WTC11 (cell line): ENCODE data around the gene FLT1. TPM values are rescaled to one million over a fixed set of nuclear protein-coding genes. Genes with fewer than 3 reads are reported as not detected.

Experiments
- ATAC-seq: fragments of 200-7000 bp; cut with Tn5 transposase; 2 replicates; pipeline ENCODE4 v1.10.0; 2021; ENCODE audit warnings: mild to moderate bottlenecking, moderate library complexity
- CTCF ChIA-PET: fragments of 300-600 bp; sonication (Branson Sonifier 250); formaldehyde crosslinking; loops from one replicate; lab custom pipeline; 2021; ENCODE audit warnings: antibody characterized with exemption; lab: Charles Lee
- POLR2A ChIA-PET: fragments of 350-600 bp; sonication (Branson Sonifier 250); formaldehyde crosslinking; loops from one replicate; lab custom pipeline; 2021; ENCODE audit warnings: antibody characterized with exemption; lab: Charles Lee
- DNase-seq: peaks from one replicate; pipeline ENCODE4 v3.0.0; 2021; ENCODE audit warnings: low spot score
- H3K27ac Mint-ChIP-seq: 2 replicates; pipeline ENCODE4 v1.8.0; 2021; ENCODE audit warnings: mixed read lengths
- H3K27me3 Mint-ChIP-seq: 2 replicates; pipeline ENCODE4 v1.8.0; 2021; ENCODE audit warnings: low read depth, mild to moderate bottlenecking, moderate library complexity, mixed read lengths
- H3K36me3 Mint-ChIP-seq: 2 replicates; pipeline ENCODE4 v1.8.0; 2021; ENCODE audit warnings: mixed read lengths
- H3K4me1 Mint-ChIP-seq: 2 replicates; pipeline ENCODE4 v1.8.0; 2022; ENCODE audit warnings: mixed read lengths
- H3K4me3 Mint-ChIP-seq: 2 replicates; pipeline ENCODE4 v1.8.0; 2021; ENCODE audit warnings: mild to moderate bottlenecking, moderate library complexity, mixed read lengths
- H3K9me3 Mint-ChIP-seq: 2 replicates; pipeline ENCODE4 v1.8.0; 2021; ENCODE audit warnings: mixed read lengths
- CREB1 ChIP-seq: sonication (generic); formaldehyde crosslinking; IDR thresholded peaks from 2 replicates; pipeline ENCODE4 v1.8.0; 2023; ENCODE audit warnings: mild to moderate bottlenecking, missing genetic modification reagents
- GABPB1 ChIP-seq: sonication (generic); formaldehyde crosslinking; IDR thresholded peaks from 2 replicates; pipeline ENCODE4 v1.8.1; 2023; ENCODE audit warnings: mild to moderate bottlenecking, missing genetic modification reagents
- GTF2I ChIP-seq: fragments of 250-450 bp; sonication (Bioruptor Pico); conservative IDR thresholded peaks from 2 replicates; pipeline ENCODE4 v1.4.0; 2021; ENCODE audit warnings: mild to moderate bottlenecking
- HMGA2 ChIP-seq: fragments of 250-450 bp; sonication (Bioruptor Pico); IDR thresholded peaks from 2 replicates; pipeline ENCODE4 v1.4.0; 2021; ENCODE audit warnings: mild to moderate bottlenecking, moderate library complexity
- JAZF1 ChIP-seq: fragments of 250-450 bp; sonication (Bioruptor Pico); IDR thresholded peaks from 2 replicates; pipeline ENCODE4 v1.9.0; 2021; ENCODE audit warnings: moderate library complexity, mild to moderate bottlenecking, inconsistent platforms
- KAT7 ChIP-seq: sonication (generic); formaldehyde crosslinking; IDR thresholded peaks from 2 replicates; pipeline ENCODE4 v1.8.1; 2023; ENCODE audit warnings: missing genetic modification reagents, mild to moderate bottlenecking, borderline replicate concordance
- MXD4 ChIP-seq: fragments of 250-450 bp; sonication (Bioruptor Pico); IDR thresholded peaks from 2 replicates; pipeline ENCODE4 v1.8.0; 2021; ENCODE audit warnings: mild to moderate bottlenecking, moderate library complexity, borderline replicate concordance
- OVOL2 ChIP-seq: fragments of 250-450 bp; sonication (Bioruptor Pico); IDR thresholded peaks from 2 replicates; pipeline ENCODE4 v1.9.0; 2021; ENCODE audit warnings: mild to moderate bottlenecking, borderline replicate concordance
- RORB ChIP-seq: fragments of 250-450 bp; sonication (Bioruptor Pico); IDR thresholded peaks from 2 replicates; pipeline ENCODE4 v1.9.0; 2021; ENCODE audit warnings: mild to moderate bottlenecking
- TEAD4 ChIP-seq: sonication (generic); formaldehyde crosslinking; IDR thresholded peaks from 2 replicates; pipeline ENCODE4 v1.8.0; 2022; ENCODE audit warnings: mild to moderate bottlenecking, missing genetic modification reagents
- ZNF121 ChIP-seq: sonication (generic); formaldehyde crosslinking; IDR thresholded peaks from 2 replicates; pipeline ENCODE4 v1.8.0; 2023; ENCODE audit warnings: missing genetic modification reagents
- total RNA-seq: library from RNA; stranded (reverse); gene quantifications from 3 replicates; pipeline ENCODE4 v1.2.3, GENCODE V29; 2021
- TF ChIP-seq, protein P1 (sequence below): fragments of 250-450 bp; sonication (Bioruptor Pico); IDR thresholded peaks from 2 replicates; pipeline ENCODE4 v1.9.0; 2021; ENCODE audit warnings: mild to moderate bottlenecking
- TF ChIP-seq, protein P2 (sequence below): fragments of 200-600 bp; IDR thresholded peaks from 2 replicates; pipeline ENCODE4 v1.8.0; 2022; ENCODE audit warnings: antibody characterized with exemption
- TF ChIP-seq, protein P3 (sequence below): fragments of 250-450 bp; sonication (Bioruptor Pico); IDR thresholded peaks from 2 replicates; pipeline ENCODE4 v1.9.0; 2021; ENCODE audit warnings: mild to moderate bottlenecking
- TF ChIP-seq, protein P4 (sequence below): sonication (generic); formaldehyde crosslinking; IDR thresholded peaks from 2 replicates; pipeline ENCODE4 v1.8.1; 2023; ENCODE audit warnings: mild to moderate bottlenecking, moderate library complexity, missing genetic modification reagents
- TF ChIP-seq, protein P5 (sequence below): sonication (generic); formaldehyde crosslinking; IDR thresholded peaks from 2 replicates; pipeline ENCODE4 v1.8.0; 2022; ENCODE audit warnings: mild to moderate bottlenecking, missing genetic modification reagents
- TF ChIP-seq, protein P6 (sequence below): fragments of 250-450 bp; sonication (Bioruptor Pico); conservative IDR thresholded peaks from 2 replicates; pipeline ENCODE4 v1.9.0; 2021; ENCODE audit warnings: mild to moderate bottlenecking
- TF ChIP-seq, protein P7 (sequence below): sonication (generic); formaldehyde crosslinking; IDR thresholded peaks from 2 replicates; pipeline ENCODE4 v1.8.0; 2022; ENCODE audit warnings: mild to moderate bottlenecking, missing genetic modification reagents
- TF ChIP-seq, protein P8 (sequence below): sonication (generic); formaldehyde crosslinking; IDR thresholded peaks from 2 replicates; pipeline ENCODE4 v1.8.0; 2023; ENCODE audit warnings: missing genetic modification reagents, mild to moderate bottlenecking, borderline replicate concordance

The FLT1 gene
- total RNA-seq, 1 experiment from 2014 or later = 66.3 TPM

DNA sequence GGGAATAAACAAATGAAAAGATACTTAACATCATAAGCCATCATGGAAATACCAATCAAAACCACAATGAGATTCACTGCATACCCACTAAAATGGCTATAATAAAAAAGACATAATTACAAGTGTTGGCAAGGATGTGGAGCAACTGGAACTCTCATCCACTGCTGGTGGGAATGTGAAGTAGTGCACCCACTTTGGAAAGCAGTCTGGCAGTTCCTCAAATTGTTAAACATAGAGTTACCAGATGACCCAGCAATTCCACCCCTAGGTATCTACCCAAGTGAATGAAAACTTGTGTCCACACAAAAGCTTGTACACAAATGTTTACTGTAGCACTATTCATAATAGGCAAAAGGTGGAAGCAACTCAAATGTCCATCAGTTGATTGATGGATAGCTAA lies 46.9 kb downstream of the FLT1 start:
- H3K27ac Mint-ChIP-seq = no peak overlapping the region
- no peaks in the 10 kb centered on the region for H3K27me3 Mint-ChIP-seq
- H3K9me3 Mint-ChIP-seq = peaks cover 39% of the 10 kb centered on the region
- H3K36me3 Mint-ChIP-seq = peaks cover 82% of the 10 kb centered on the region
- peaks cover 38% of the 10 kb centered on the region for H3K4me1 Mint-ChIP-seq
- H3K4me3 Mint-ChIP-seq = no peak overlapping the region
- no peak for TF ChIP-seq TEAD4 (CRISPR knock-in tag)
- TF ChIP-seq CREB1 (CRISPR knock-in tag) = no peak
- TF ChIP-seq OVOL2 (CRISPR knock-in tag) = no peak
- TF ChIP-seq, protein P1, sequence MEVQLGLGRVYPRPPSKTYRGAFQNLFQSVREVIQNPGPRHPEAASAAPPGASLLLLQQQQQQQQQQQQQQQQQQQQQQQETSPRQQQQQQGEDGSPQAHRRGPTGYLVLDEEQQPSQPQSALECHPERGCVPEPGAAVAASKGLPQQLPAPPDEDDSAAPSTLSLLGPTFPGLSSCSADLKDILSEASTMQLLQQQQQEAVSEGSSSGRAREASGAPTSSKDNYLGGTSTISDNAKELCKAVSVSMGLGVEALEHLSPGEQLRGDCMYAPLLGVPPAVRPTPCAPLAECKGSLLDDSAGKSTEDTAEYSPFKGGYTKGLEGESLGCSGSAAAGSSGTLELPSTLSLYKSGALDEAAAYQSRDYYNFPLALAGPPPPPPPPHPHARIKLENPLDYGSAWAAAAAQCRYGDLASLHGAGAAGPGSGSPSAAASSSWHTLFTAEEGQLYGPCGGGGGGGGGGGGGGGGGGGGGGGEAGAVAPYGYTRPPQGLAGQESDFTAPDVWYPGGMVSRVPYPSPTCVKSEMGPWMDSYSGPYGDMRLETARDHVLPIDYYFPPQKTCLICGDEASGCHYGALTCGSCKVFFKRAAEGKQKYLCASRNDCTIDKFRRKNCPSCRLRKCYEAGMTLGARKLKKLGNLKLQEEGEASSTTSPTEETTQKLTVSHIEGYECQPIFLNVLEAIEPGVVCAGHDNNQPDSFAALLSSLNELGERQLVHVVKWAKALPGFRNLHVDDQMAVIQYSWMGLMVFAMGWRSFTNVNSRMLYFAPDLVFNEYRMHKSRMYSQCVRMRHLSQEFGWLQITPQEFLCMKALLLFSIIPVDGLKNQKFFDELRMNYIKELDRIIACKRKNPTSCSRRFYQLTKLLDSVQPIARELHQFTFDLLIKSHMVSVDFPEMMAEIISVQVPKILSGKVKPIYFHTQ = no peak
- TF ChIP-seq, protein P2, sequence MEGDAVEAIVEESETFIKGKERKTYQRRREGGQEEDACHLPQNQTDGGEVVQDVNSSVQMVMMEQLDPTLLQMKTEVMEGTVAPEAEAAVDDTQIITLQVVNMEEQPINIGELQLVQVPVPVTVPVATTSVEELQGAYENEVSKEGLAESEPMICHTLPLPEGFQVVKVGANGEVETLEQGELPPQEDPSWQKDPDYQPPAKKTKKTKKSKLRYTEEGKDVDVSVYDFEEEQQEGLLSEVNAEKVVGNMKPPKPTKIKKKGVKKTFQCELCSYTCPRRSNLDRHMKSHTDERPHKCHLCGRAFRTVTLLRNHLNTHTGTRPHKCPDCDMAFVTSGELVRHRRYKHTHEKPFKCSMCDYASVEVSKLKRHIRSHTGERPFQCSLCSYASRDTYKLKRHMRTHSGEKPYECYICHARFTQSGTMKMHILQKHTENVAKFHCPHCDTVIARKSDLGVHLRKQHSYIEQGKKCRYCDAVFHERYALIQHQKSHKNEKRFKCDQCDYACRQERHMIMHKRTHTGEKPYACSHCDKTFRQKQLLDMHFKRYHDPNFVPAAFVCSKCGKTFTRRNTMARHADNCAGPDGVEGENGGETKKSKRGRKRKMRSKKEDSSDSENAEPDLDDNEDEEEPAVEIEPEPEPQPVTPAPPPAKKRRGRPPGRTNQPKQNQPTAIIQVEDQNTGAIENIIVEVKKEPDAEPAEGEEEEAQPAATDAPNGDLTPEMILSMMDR = no peak
- POLR2A ChIA-PET = no interaction called here
- DNase-seq (no peak), ATAC-seq (no peak)
- CTCF ChIA-PET = no interaction called here

DNA sequence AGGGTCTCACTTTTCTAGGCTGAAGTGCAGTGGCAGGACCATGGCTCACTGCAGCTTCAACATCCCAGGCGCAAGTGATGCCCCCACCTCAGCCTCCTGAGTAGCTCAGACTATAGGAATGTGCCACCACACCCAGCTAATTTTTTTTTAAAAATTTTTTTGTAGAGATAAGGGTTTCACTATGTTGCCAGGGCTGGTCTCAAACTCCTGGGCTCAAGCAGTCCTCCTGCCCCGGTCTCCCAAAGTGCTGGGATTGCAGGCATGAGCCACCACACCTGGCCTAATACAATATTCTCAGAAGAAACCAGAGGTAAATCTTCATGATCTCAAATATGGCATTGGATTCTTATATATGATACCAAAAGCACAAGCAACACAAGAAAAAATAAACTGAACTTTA lies 47.7 kb downstream of the FLT1 start:
- POLR2A ChIA-PET = no interaction called here
- no peaks in the 10 kb centered on the region for H3K27me3 Mint-ChIP-seq
- TF ChIP-seq GABPB1 (CRISPR knock-in tag) (no peak), ZNF121 (CRISPR knock-in tag) (no peak), GTF2I (CRISPR knock-in tag) (no peak), RORB (CRISPR knock-in tag) (no peak), HMGA2 (CRISPR knock-in tag) (no peak), JAZF1 (CRISPR knock-in tag) (no peak), MXD4 (CRISPR knock-in tag) (no peak), KAT7 (no peak)
- TF ChIP-seq, protein P3, sequence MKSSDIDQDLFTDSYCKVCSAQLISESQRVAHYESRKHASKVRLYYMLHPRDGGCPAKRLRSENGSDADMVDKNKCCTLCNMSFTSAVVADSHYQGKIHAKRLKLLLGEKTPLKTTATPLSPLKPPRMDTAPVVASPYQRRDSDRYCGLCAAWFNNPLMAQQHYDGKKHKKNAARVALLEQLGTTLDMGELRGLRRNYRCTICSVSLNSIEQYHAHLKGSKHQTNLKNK (CRISPR knock-in tag) = no peak
- TF ChIP-seq, protein P4, sequence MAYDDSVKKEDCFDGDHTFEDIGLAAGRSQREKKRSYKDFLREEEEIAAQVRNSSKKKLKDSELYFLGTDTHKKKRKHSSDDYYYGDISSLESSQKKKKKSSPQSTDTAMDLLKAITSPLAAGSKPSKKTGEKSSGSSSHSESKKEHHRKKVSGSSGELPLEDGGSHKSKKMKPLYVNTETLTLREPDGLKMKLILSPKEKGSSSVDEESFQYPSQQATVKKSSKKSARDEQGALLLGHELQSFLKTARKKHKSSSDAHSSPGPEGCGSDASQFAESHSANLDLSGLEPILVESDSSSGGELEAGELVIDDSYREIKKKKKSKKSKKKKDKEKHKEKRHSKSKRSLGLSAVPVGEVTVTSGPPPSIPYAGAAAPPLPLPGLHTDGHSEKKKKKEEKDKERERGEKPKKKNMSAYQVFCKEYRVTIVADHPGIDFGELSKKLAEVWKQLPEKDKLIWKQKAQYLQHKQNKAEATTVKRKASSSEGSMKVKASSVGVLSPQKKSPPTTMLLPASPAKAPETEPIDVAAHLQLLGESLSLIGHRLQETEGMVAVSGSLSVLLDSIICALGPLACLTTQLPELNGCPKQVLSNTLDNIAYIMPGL (CRISPR knock-in tag) = no peak
- TF ChIP-seq, protein P5, sequence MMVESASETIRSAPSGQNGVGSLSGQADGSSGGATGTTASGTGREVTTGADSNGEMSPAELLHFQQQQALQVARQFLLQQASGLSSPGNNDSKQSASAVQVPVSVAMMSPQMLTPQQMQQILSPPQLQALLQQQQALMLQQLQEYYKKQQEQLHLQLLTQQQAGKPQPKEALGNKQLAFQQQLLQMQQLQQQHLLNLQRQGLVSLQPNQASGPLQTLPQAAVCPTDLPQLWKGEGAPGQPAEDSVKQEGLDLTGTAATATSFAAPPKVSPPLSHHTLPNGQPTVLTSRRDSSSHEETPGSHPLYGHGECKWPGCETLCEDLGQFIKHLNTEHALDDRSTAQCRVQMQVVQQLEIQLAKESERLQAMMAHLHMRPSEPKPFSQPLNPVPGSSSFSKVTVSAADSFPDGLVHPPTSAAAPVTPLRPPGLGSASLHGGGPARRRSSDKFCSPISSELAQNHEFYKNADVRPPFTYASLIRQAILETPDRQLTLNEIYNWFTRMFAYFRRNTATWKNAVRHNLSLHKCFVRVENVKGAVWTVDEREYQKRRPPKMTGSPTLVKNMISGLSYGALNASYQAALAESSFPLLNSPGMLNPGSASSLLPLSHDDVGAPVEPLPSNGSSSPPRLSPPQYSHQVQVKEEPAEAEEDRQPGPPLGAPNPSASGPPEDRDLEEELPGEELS (CRISPR knock-in tag) = no peak
- TF ChIP-seq, protein P6, sequence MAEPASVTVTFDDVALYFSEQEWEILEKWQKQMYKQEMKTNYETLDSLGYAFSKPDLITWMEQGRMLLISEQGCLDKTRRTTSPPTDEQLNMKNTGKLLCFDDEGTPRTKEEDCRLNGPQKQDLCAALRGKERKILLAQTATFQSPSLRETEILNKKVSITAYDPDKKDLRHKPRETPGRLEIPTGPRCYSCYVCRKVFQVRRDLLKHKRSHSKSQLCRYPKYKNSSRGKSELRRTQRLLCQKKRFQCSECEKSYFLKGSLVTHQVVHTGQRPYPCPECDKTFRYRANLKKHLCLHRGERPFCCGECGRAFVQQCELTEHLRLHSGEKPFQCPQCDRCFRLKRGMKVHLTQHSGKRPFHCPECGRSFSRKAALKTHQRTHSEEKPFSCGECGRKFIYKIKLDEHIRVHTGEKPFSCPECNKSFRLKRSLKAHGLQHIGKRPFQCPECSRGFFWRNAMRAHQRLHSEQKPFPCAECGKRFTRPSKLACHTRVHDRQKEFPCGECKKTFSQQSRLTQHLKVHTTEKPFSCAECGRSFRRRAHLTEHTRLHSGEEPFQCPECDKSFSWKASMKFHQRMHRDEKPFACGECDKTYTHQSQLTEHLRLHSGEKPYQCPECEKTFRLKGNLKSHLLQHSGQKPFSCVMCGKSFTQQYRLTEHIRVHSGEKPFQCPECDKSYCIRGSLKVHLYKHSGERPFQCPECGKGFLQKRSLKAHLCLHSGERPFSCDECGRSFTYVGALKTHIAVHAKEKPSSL (CRISPR knock-in tag) = no peak
- TF ChIP-seq, protein P7, sequence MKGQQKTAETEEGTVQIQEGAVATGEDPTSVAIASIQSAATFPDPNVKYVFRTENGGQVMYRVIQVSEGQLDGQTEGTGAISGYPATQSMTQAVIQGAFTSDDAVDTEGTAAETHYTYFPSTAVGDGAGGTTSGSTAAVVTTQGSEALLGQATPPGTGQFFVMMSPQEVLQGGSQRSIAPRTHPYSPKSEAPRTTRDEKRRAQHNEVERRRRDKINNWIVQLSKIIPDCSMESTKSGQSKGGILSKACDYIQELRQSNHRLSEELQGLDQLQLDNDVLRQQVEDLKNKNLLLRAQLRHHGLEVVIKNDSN (CRISPR knock-in tag) = no peak
- TF ChIP-seq, protein P8, sequence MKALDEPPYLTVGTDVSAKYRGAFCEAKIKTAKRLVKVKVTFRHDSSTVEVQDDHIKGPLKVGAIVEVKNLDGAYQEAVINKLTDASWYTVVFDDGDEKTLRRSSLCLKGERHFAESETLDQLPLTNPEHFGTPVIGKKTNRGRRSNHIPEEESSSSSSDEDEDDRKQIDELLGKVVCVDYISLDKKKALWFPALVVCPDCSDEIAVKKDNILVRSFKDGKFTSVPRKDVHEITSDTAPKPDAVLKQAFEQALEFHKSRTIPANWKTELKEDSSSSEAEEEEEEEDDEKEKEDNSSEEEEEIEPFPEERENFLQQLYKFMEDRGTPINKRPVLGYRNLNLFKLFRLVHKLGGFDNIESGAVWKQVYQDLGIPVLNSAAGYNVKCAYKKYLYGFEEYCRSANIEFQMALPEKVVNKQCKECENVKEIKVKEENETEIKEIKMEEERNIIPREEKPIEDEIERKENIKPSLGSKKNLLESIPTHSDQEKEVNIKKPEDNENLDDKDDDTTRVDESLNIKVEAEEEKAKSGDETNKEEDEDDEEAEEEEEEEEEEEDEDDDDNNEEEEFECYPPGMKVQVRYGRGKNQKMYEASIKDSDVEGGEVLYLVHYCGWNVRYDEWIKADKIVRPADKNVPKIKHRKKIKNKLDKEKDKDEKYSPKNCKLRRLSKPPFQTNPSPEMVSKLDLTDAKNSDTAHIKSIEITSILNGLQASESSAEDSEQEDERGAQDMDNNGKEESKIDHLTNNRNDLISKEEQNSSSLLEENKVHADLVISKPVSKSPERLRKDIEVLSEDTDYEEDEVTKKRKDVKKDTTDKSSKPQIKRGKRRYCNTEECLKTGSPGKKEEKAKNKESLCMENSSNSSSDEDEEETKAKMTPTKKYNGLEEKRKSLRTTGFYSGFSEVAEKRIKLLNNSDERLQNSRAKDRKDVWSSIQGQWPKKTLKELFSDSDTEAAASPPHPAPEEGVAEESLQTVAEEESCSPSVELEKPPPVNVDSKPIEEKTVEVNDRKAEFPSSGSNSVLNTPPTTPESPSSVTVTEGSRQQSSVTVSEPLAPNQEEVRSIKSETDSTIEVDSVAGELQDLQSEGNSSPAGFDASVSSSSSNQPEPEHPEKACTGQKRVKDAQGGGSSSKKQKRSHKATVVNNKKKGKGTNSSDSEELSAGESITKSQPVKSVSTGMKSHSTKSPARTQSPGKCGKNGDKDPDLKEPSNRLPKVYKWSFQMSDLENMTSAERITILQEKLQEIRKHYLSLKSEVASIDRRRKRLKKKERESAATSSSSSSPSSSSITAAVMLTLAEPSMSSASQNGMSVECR (CRISPR knock-in tag) = no peak
- peaks cover 39% of the 10 kb centered on the region for H3K9me3 Mint-ChIP-seq
- no peak overlapping the region for H3K4me3 Mint-ChIP-seq
- H3K4me1 Mint-ChIP-seq = peaks cover 36% of the 10 kb centered on the region
- ATAC-seq (no peak), DNase-seq (no peak)
- H3K27ac Mint-ChIP-seq = no peak overlapping the region
- peaks cover 84% of the 10 kb centered on the region for H3K36me3 Mint-ChIP-seq
- CTCF ChIA-PET = no interaction called here
